Ascending aorta (tissue), 2 donors: ENCODE results near the gene ARIH1. TPM values are rescaled to one million over a fixed set of nuclear protein-coding genes. Genes with fewer than 3 reads are reported as not detected.

Source experiments
- DNase-seq, 2 donors: peaks; one replicate each; pipeline ENCODE4 v3.0.0-alpha.2; 2019; ENCODE audit warnings: low spot score in 2 of 2
- H3K27ac ChIP-seq, 2 donors: fragments of 200-600 bp; sonication (generic); one replicate each; pipeline ENCODE4 v1.5.1; 2016 to 2017; ENCODE audit warnings: mild to moderate bottlenecking in 1 of 2
- H3K27me3 ChIP-seq: fragments of 200-600 bp; sonication (generic); one replicate; pipeline ENCODE4 v1.5.1; 2017
- H3K36me3 ChIP-seq, 2 donors: fragments of 200-600 bp; sonication (generic); one replicate each; pipeline ENCODE4 v1.5.1; 2016
- H3K4me1 ChIP-seq, 2 donors: fragments of 200-600 bp; sonication (generic); one replicate each; pipeline ENCODE4 v1.5.1; 2016 to 2017; ENCODE audit warnings: mild to moderate bottlenecking in 1 of 2
- H3K4me3 ChIP-seq, 2 donors: fragments of 200-600 bp; sonication (generic); one replicate each; pipeline ENCODE4 v1.5.1; 2016 to 2017; ENCODE audit warnings: mild to moderate bottlenecking in 1 of 2
- H3K9me3 ChIP-seq, 2 donors: fragments of 200-600 bp; sonication (generic); one replicate each; pipeline ENCODE4 v1.5.1; 2016
- CTCF ChIP-seq, 3 experiments: fragments of 200-600 bp in 2 of 3; fragments of 450-650 bp in 1 of 3; sonication (generic) in 2 of 3; IDR thresholded peaks; one replicate each; pipeline ENCODE4 v1.5.1; 2016 to 2019; ENCODE audit warnings: antibody characterized with exemption in 3 of 3, mild to moderate bottlenecking in 1 of 3, moderate library complexity in 1 of 3
- intact Hi-C: fragments of 100-400 bp; cut with DNase I; formaldehyde crosslinking; loops from one replicate; pipeline ENCODE4 v1.15.1; 2023
- total RNA-seq: library from RNA; depleted of rRNA; stranded (reverse); fragments of >200 nt; gene quantifications from one replicate; pipeline ENCODE4 v1.1.0, GENCODE V29; 2016

Gene ARIH1
- total RNA-seq, 1 donor from 2014 or later, result 109 TPM

- Histone ChIP-seq H3K27me3 (no peaks in the 10 kb centered on the region), H3K9me3 (no peaks in the 10 kb centered on the region), H3K4me3 (no peak overlapping the region), H3K4me1 (no peaks in the 10 kb centered on the region), H3K36me3 (no peaks in the 10 kb centered on the region), H3K27ac (no peak overlapping the region)
- TF ChIP-seq CTCF (IDR thresholded peaks at IDR 0.05), result peak in 1 of 3 experiments; percentile 19
- intact Hi-C loops, result no loop called here
- no peak for DNase-seq
Observed at GRCh38 chr15:72532991-72533601, 59.0 kb downstream of the ARIH1 start.

DNA sequence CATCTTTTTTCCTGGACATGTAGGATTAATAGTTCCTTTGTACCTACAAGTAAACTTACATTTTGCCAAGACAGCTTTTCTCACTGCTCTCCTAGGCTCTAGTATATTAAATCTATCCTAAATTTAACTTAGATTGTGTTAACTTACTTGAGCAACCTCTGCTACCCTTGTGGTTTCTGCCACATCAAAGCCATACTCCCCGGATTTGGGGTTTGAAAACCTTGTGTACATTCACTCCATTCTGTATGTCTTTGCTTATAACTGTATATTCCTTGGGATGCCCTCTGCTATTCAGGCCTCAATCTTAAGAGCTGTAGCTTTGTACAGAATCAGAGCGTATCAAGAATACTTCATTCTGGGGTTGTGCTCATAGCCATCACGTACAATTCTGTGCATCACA lies 60.4 kb downstream of the ARIH1 start:
- no peaks in the 10 kb centered on the region for H3K36me3 ChIP-seq
- no peak overlapping the region for H3K27ac ChIP-seq
- intact Hi-C loops, result no loop called here
- H3K9me3 ChIP-seq, result no peaks in the 10 kb centered on the region
- no peaks in the 10 kb centered on the region for H3K27me3 ChIP-seq
- DNase-seq, result no peak
- no peaks in the 10 kb centered on the region for H3K4me1 ChIP-seq
- no peak for TF ChIP-seq CTCF (IDR thresholded peaks at IDR 0.05)
- H3K4me3 ChIP-seq, result no peak overlapping the region

DNA sequence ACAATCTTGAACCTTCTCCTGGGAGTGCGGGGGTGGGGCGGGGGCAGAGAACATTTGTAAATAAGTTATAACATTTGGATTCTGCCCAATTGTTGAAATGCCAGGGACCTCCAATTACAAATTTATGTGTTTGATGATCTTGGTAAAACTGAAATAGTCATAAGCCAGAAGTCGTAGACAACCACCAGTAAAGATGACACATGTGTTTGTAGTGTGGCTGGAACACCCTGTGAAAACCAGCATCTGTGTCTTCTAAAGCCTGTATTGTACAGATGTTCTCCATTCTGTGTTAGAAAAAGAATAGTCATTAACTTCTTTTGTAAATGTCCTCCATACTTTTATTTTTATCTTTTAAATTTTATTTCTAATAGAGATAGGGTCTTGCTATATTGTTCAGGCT lies 61.8 kb downstream of the ARIH1 start:
- no peaks in the 10 kb centered on the region for H3K27me3 ChIP-seq

DNA sequence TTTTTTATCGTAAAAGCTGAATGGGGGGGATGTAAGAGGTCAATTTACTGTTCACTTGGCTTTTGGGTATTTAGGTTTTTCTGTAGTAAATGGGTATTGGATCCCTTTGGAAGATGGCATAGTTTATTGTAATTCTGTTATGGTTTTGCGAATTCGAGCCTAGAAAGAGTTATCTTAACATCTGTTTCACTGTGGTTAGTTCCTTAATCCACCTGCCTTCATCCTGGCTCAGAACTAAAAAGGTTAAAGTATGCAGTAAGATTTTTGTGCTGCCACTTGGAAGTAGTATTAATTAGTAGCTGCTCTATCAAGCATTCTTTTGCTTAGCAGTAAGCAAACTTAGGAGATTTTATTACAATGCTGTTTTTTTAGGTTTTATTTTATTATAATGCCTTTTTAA lies 62.4 kb downstream of the ARIH1 start:
- no peak for DNase-seq
- H3K27me3 ChIP-seq, result no peaks in the 10 kb centered on the region
- TF ChIP-seq CTCF (IDR thresholded peaks at IDR 0.05), result no peak
- intact Hi-C loops, result no loop called here
- H3K9me3 ChIP-seq, result peaks cover 0 to 8% of the 10 kb centered on the region in 2 donors
- H3K36me3 ChIP-seq, result no peaks in the 10 kb centered on the region
- H3K4me3 ChIP-seq, result no peak overlapping the region
- no peaks in the 10 kb centered on the region for H3K4me1 ChIP-seq
- H3K27ac ChIP-seq, result no peak overlapping the region

More for the DNA sequence above, 61.8 kb downstream of the ARIH1 start:
- Histone ChIP-seq H3K36me3 (no peaks in the 10 kb centered on the region), H3K27ac (no peak overlapping the region), H3K4me1 (no peaks in the 10 kb centered on the region), H3K9me3 (peaks cover 0 to 6% of the 10 kb centered on the region in 2 donors), H3K4me3 (no peak overlapping the region)
- intact Hi-C loops, result no loop called here
- no peak for DNase-seq
- TF ChIP-seq CTCF (IDR thresholded peaks at IDR 0.05), result no peak

- intact Hi-C loops, result no loop called here
- no peak for DNase-seq
- H3K27me3 ChIP-seq, result no peaks in the 10 kb centered on the region
Observed at GRCh38 chr15:72538931-72539330, 64.8 kb downstream of the ARIH1 start.

More at GRCh38 chr15:72538931-72539330, 64.8 kb downstream of the ARIH1 start:
- no peaks in the 10 kb centered on the region for H3K4me1 ChIP-seq
- H3K27ac ChIP-seq, result no peak overlapping the region
- no peaks in the 10 kb centered on the region for H3K36me3 ChIP-seq
- no peak for TF ChIP-seq CTCF (IDR thresholded peaks at IDR 0.05)
- H3K4me3 ChIP-seq, result no peak overlapping the region
- H3K9me3 ChIP-seq, result peaks cover 0 to 8% of the 10 kb centered on the region in 2 donors
